Measurements from ENCODE around the gene CORO1C.

CORO1C gene

GRCh38 chr12:108730365-108731104 lies 783 bp downstream of the CORO1C start:
- Histone ChIP-seq H3K27me3 (ENCODE audit: control insufficient read depth, insufficient read depth, low read length) (no peaks in the 10 kb centered on the region), H3K36me3 (ENCODE audit: control insufficient read depth, insufficient read depth, low read length) (no peaks in the 10 kb centered on the region), H3K9me3 (ENCODE audit: control insufficient read depth, low read length) (no peaks in the 10 kb centered on the region), H3K9ac (ENCODE audit: low read length) (peak overlapping the region; percentile 94), H3K4me3 (ENCODE audit: low read length) (peak overlapping the region; percentile 76), H3K4me1 (ENCODE audit: control insufficient read depth, insufficient read depth, low read length) (peaks cover 33% of the 10 kb centered on the region)

- no peaks in the 10 kb centered on the region for H3K9me3 ChIP-seq (ENCODE audit: control insufficient read depth, low read length)
- no peaks in the 10 kb centered on the region for H3K27me3 ChIP-seq (ENCODE audit: control insufficient read depth, insufficient read depth, low read length)
- H3K4me1 ChIP-seq (ENCODE audit: control insufficient read depth, insufficient read depth, low read length), result peaks cover 33% of the 10 kb centered on the region
- H3K4me3 ChIP-seq (ENCODE audit: low read length), result peak overlapping the region; percentile 76
- H3K9ac ChIP-seq (ENCODE audit: low read length), result peak overlapping the region; percentile 94
- H3K36me3 ChIP-seq (ENCODE audit: control insufficient read depth, insufficient read depth, low read length), result no peaks in the 10 kb centered on the region
These were observed 1.5 kb downstream of the CORO1C start for GRCh38 chr12:108729612-108730364.

- Histone ChIP-seq H3K27me3 (ENCODE audit: control insufficient read depth, insufficient read depth, low read length) (no peaks in the 10 kb centered on the region), H3K9ac (ENCODE audit: low read length) (no peak overlapping the region), H3K4me1 (ENCODE audit: control insufficient read depth, insufficient read depth, low read length) (peaks cover 30% of the 10 kb centered on the region), H3K4me3 (ENCODE audit: low read length) (no peak overlapping the region), H3K36me3 (ENCODE audit: control insufficient read depth, insufficient read depth, low read length) (no peaks in the 10 kb centered on the region), H3K9me3 (ENCODE audit: control insufficient read depth, low read length) (no peaks in the 10 kb centered on the region)
These were observed 2.3 kb downstream of the CORO1C start for GRCh38 chr12:108728820-108729611.

GRCh38 chr12:108727868-108728735 lies 3.2 kb downstream of the CORO1C start:
- H3K9me3 ChIP-seq (ENCODE audit: control insufficient read depth, low read length), result no peaks in the 10 kb centered on the region
- H3K36me3 ChIP-seq (ENCODE audit: control insufficient read depth, insufficient read depth, low read length), result no peaks in the 10 kb centered on the region
- H3K9ac ChIP-seq (ENCODE audit: low read length), result no peak overlapping the region
- H3K4me1 ChIP-seq (ENCODE audit: control insufficient read depth, insufficient read depth, low read length), result peaks cover 31% of the 10 kb centered on the region
- no peak overlapping the region for H3K4me3 ChIP-seq (ENCODE audit: low read length)
- H3K27me3 ChIP-seq (ENCODE audit: control insufficient read depth, insufficient read depth, low read length), result no peaks in the 10 kb centered on the region

GRCh38 chr12:108727161-108727560 lies 4.2 kb downstream of the CORO1C start:
- H3K4me1 ChIP-seq (ENCODE audit: control insufficient read depth, insufficient read depth, low read length), result peaks cover 25% of the 10 kb centered on the region
- no peaks in the 10 kb centered on the region for H3K27me3 ChIP-seq (ENCODE audit: control insufficient read depth, insufficient read depth, low read length)
- no peak overlapping the region for H3K4me3 ChIP-seq (ENCODE audit: low read length)
- H3K9me3 ChIP-seq (ENCODE audit: control insufficient read depth, low read length), result no peaks in the 10 kb centered on the region
- no peak overlapping the region for H3K9ac ChIP-seq (ENCODE audit: low read length)
- no peaks in the 10 kb centered on the region for H3K36me3 ChIP-seq (ENCODE audit: control insufficient read depth, insufficient read depth, low read length)

- H3K4me3 ChIP-seq (ENCODE audit: low read length), result no peak overlapping the region
- no peak overlapping the region for H3K9ac ChIP-seq (ENCODE audit: low read length)
- H3K9me3 ChIP-seq (ENCODE audit: control insufficient read depth, low read length), result no peaks in the 10 kb centered on the region
- no peaks in the 10 kb centered on the region for H3K27me3 ChIP-seq (ENCODE audit: control insufficient read depth, insufficient read depth, low read length)
- H3K4me1 ChIP-seq (ENCODE audit: control insufficient read depth, insufficient read depth, low read length), result peaks cover 30% of the 10 kb centered on the region
- no peaks in the 10 kb centered on the region for H3K36me3 ChIP-seq (ENCODE audit: control insufficient read depth, insufficient read depth, low read length)
These were observed 6.5 kb downstream of the CORO1C start for GRCh38 chr12:108724890-108725151.

- Histone ChIP-seq H3K4me1 (ENCODE audit: control insufficient read depth, insufficient read depth, low read length) (peaks cover 25% of the 10 kb centered on the region), H3K9ac (ENCODE audit: low read length) (no peak overlapping the region), H3K4me3 (ENCODE audit: low read length) (no peak overlapping the region), H3K27me3 (ENCODE audit: control insufficient read depth, insufficient read depth, low read length) (no peaks in the 10 kb centered on the region), H3K36me3 (ENCODE audit: control insufficient read depth, insufficient read depth, low read length) (no peaks in the 10 kb centered on the region), H3K9me3 (ENCODE audit: control insufficient read depth, low read length) (no peaks in the 10 kb centered on the region)
These were observed 7.0 kb downstream of the CORO1C start for GRCh38 chr12:108724054-108724889.

GRCh38 chr12:108722992-108723766 lies 8.1 kb downstream of the CORO1C start:
- H3K4me1 ChIP-seq (ENCODE audit: control insufficient read depth, insufficient read depth, low read length), result peaks cover 23% of the 10 kb centered on the region
- H3K9me3 ChIP-seq (ENCODE audit: control insufficient read depth, low read length), result no peaks in the 10 kb centered on the region
- H3K27me3 ChIP-seq (ENCODE audit: control insufficient read depth, insufficient read depth, low read length), result no peaks in the 10 kb centered on the region
- H3K9ac ChIP-seq (ENCODE audit: low read length), result no peak overlapping the region
- H3K36me3 ChIP-seq (ENCODE audit: control insufficient read depth, insufficient read depth, low read length), result no peaks in the 10 kb centered on the region
- H3K4me3 ChIP-seq (ENCODE audit: low read length), result no peak overlapping the region

GRCh38 chr12:108722463-108722862 lies 8.9 kb downstream of the CORO1C start:
- Histone ChIP-seq H3K9me3 (ENCODE audit: control insufficient read depth, low read length) (no peaks in the 10 kb centered on the region), H3K36me3 (ENCODE audit: control insufficient read depth, insufficient read depth, low read length) (no peaks in the 10 kb centered on the region), H3K9ac (ENCODE audit: low read length) (no peak overlapping the region), H3K4me1 (ENCODE audit: control insufficient read depth, insufficient read depth, low read length) (peaks cover 23% of the 10 kb centered on the region), H3K27me3 (ENCODE audit: control insufficient read depth, insufficient read depth, low read length) (no peaks in the 10 kb centered on the region), H3K4me3 (ENCODE audit: low read length) (no peak overlapping the region)

- no peaks in the 10 kb centered on the region for H3K9me3 ChIP-seq (ENCODE audit: control insufficient read depth, low read length)
- H3K36me3 ChIP-seq (ENCODE audit: control insufficient read depth, insufficient read depth, low read length), result no peaks in the 10 kb centered on the region
- no peak overlapping the region for H3K4me3 ChIP-seq (ENCODE audit: low read length)
- H3K27me3 ChIP-seq (ENCODE audit: control insufficient read depth, insufficient read depth, low read length), result no peaks in the 10 kb centered on the region
- H3K4me1 ChIP-seq (ENCODE audit: control insufficient read depth, insufficient read depth, low read length), result peaks cover 23% of the 10 kb centered on the region
- no peak overlapping the region for H3K9ac ChIP-seq (ENCODE audit: low read length)
These were observed 9.5 kb downstream of the CORO1C start for GRCh38 chr12:108721824-108722223.

Measured in mucosa of stomach (tissue), 1 donor.